WTC11 (cell line): ENCODE data around the gene NAGS. TPM values are rescaled to one million over a fixed set of nuclear protein-coding genes. Genes with fewer than 3 reads are reported as not detected.

Source experiments
- ATAC-seq: fragments of 200-7000 bp; cut with Tn5 transposase; 2 replicates; pipeline ENCODE4 v1.10.0; 2021; ENCODE audit warnings: mild to moderate bottlenecking, moderate library complexity
- CTCF ChIA-PET: fragments of 300-600 bp; sonication (Branson Sonifier 250); formaldehyde crosslinking; loops from one replicate; lab custom pipeline; 2021; ENCODE audit warnings: antibody characterized with exemption; lab: Charles Lee
- POLR2A ChIA-PET: fragments of 350-600 bp; sonication (Branson Sonifier 250); formaldehyde crosslinking; loops from one replicate; lab custom pipeline; 2021; ENCODE audit warnings: antibody characterized with exemption; lab: Charles Lee
- DNase-seq: peaks from one replicate; pipeline ENCODE4 v3.0.0; 2021; ENCODE audit warnings: low spot score
- H3K27ac Mint-ChIP-seq: 2 replicates; pipeline ENCODE4 v1.8.0; 2021; ENCODE audit warnings: mixed read lengths
- H3K27me3 Mint-ChIP-seq: 2 replicates; pipeline ENCODE4 v1.8.0; 2021; ENCODE audit warnings: low read depth, mild to moderate bottlenecking, moderate library complexity, mixed read lengths
- H3K36me3 Mint-ChIP-seq: 2 replicates; pipeline ENCODE4 v1.8.0; 2021; ENCODE audit warnings: mixed read lengths
- H3K4me1 Mint-ChIP-seq: 2 replicates; pipeline ENCODE4 v1.8.0; 2022; ENCODE audit warnings: mixed read lengths
- H3K4me3 Mint-ChIP-seq: 2 replicates; pipeline ENCODE4 v1.8.0; 2021; ENCODE audit warnings: mild to moderate bottlenecking, moderate library complexity, mixed read lengths
- H3K9me3 Mint-ChIP-seq: 2 replicates; pipeline ENCODE4 v1.8.0; 2021; ENCODE audit warnings: mixed read lengths
- ARID4B ChIP-seq: sonication (generic); formaldehyde crosslinking; IDR thresholded peaks from 2 replicates; pipeline ENCODE4 v1.8.0; 2023; ENCODE audit warnings: missing genetic modification reagents, mild to moderate bottlenecking, borderline replicate concordance
- ELF4 ChIP-seq: sonication (generic); formaldehyde crosslinking; IDR thresholded peaks from 2 replicates; pipeline ENCODE4 v1.8.1; 2022; ENCODE audit warnings: low read depth, mild to moderate bottlenecking, moderate library complexity, missing genetic modification reagents
- FOXP4 ChIP-seq: sonication (generic); formaldehyde crosslinking; IDR thresholded peaks from 2 replicates; pipeline ENCODE4 v1.8.0; 2022; ENCODE audit warnings: mild to moderate bottlenecking, missing genetic modification reagents
- JUN ChIP-seq: sonication (generic); formaldehyde crosslinking; IDR thresholded peaks from 2 replicates; pipeline ENCODE4 v1.8.0; 2023; ENCODE audit warnings: mild to moderate bottlenecking, missing genetic modification reagents
- MAX ChIP-seq: sonication (generic); formaldehyde crosslinking; IDR thresholded peaks from 2 replicates; pipeline ENCODE4 v1.8.0; 2022; ENCODE audit warnings: mild to moderate bottlenecking, missing genetic modification reagents
- MLX ChIP-seq: sonication (generic); formaldehyde crosslinking; IDR thresholded peaks from 2 replicates; pipeline ENCODE4 v1.8.1; 2023; ENCODE audit warnings: mild to moderate bottlenecking, missing genetic modification reagents, moderate library complexity
- NR3C1 ChIP-seq: sonication (generic); formaldehyde crosslinking; conservative IDR thresholded peaks from 2 replicates; pipeline ENCODE4 v1.8.1; 2023; ENCODE audit warnings: low read depth, mild to moderate bottlenecking, missing genetic modification reagents
- PRRX2 ChIP-seq: fragments of 250-450 bp; sonication (Bioruptor Pico); IDR thresholded peaks from 2 replicates; pipeline ENCODE4 v1.8.0; 2021; ENCODE audit warnings: mild to moderate bottlenecking
- SP1 ChIP-seq: sonication (generic); formaldehyde crosslinking; conservative IDR thresholded peaks from 2 replicates; pipeline ENCODE4 v1.8.1; 2022; ENCODE audit warnings: missing genetic modification reagents
- STAT6 ChIP-seq: sonication (generic); formaldehyde crosslinking; conservative IDR thresholded peaks from 2 replicates; pipeline ENCODE4 v1.8.1; 2023; ENCODE audit warnings: mild to moderate bottlenecking, low read depth, missing genetic modification reagents, moderate library complexity
- ZBTB21 ChIP-seq: sonication (generic); formaldehyde crosslinking; IDR thresholded peaks from 2 replicates; pipeline ENCODE4 v1.8.1; 2023; ENCODE audit warnings: mild to moderate bottlenecking, missing genetic modification reagents, borderline replicate concordance
- ZNF219 ChIP-seq: sonication (generic); formaldehyde crosslinking; IDR thresholded peaks from 2 replicates; pipeline ENCODE4 v1.8.0; 2023; ENCODE audit warnings: missing genetic modification reagents, mild to moderate bottlenecking, borderline replicate concordance
- ZNF232 ChIP-seq: sonication (generic); formaldehyde crosslinking; IDR thresholded peaks from 2 replicates; pipeline ENCODE4 v1.8.0; 2022; ENCODE audit warnings: mild to moderate bottlenecking, missing genetic modification reagents
- ZNF263 ChIP-seq: sonication (generic); formaldehyde crosslinking; IDR thresholded peaks from 2 replicates; pipeline ENCODE4 v1.8.1; 2022; ENCODE audit warnings: low read depth, mild to moderate bottlenecking, moderate library complexity, missing genetic modification reagents
- ZNF512 ChIP-seq: sonication (generic); formaldehyde crosslinking; IDR thresholded peaks from 2 replicates; pipeline ENCODE4 v1.8.1; 2022; ENCODE audit warnings: missing genetic modification reagents, borderline replicate concordance
- ZNF532 ChIP-seq: fragments of 250-450 bp; sonication (Bioruptor Pico); IDR thresholded peaks from 2 replicates; pipeline ENCODE4 v1.9.0; 2021; ENCODE audit warnings: mild to moderate bottlenecking, borderline replicate concordance
- total RNA-seq: library from RNA; stranded (reverse); gene quantifications from 3 replicates; pipeline ENCODE4 v1.2.3, GENCODE V29; 2021

The NAGS gene
- total RNA-seq, 1 experiment from 2014 or later = 8.6 TPM

- no peak overlapping the region for H3K4me3 Mint-ChIP-seq
- TF ChIP-seq PRRX2 (CRISPR knock-in tag) (no peak), SP1 (CRISPR knock-in tag) (no peak), ARID4B (CRISPR knock-in tag) (no peak), STAT6 (CRISPR knock-in tag) (no peak), JUN (CRISPR knock-in tag) (no peak), ZNF512 (CRISPR knock-in tag) (no peak), MLX (CRISPR knock-in tag) (no peak), ZBTB21 (CRISPR knock-in tag) (no peak), MAX (CRISPR knock-in tag) (no peak), ZNF219 (CRISPR knock-in tag) (no peak), ZNF232 (no peak), ZNF532 (CRISPR knock-in tag) (no peak), FOXP4 (CRISPR knock-in tag) (no peak), ELF4 (CRISPR knock-in tag) (no peak), ZNF263 (CRISPR knock-in tag) (no peak), NR3C1 (no peak)
- TF ChIP-seq, all 79 proteins: peak for 0
- Mint-ChIP-seq H3K27me3 (peaks cover 24% of the 10 kb centered on the region), H3K9me3 (no peaks in the 10 kb centered on the region), H3K27ac (no peak overlapping the region), H3K36me3 (no peaks in the 10 kb centered on the region), H3K4me1 (peaks cover 4% of the 10 kb centered on the region; the same call in 1 of the 2 replicates)
- ATAC-seq = no peak
- DNase-seq = no peak
- POLR2A ChIA-PET = no interaction called here
- CTCF ChIA-PET = interaction anchor here (1.1 to 2.6 kb wide), 5 partner anchors 7 to 48 kb away, joined by 3 to 12 read pairs (median 4); no protein-coding TSS in a partner anchor
Observed at GRCh38 chr17:43986225-43986981, 18.0 kb upstream of the NAGS start.
